AG08395 (cell line): ENCODE data around the gene LDAF1.
A peak's percentile ranks its signal among the peaks of the same experiment; 100 is the strongest.
"Not testable (repeated sequence)": the region's sequence is repeated elsewhere in the genome, so short reads cannot be mapped to it uniquely, and the experiment has no call there.

ENCODE experiments used
- DNase-seq: peaks from one replicate; pipeline ENCODE4 v3.0.0; 2012; ENCODE audit warnings: mixed read lengths, low spot score

Gene LDAF1

GRCh38 chr16:21162661-21163151 lies 4.2 kb downstream of the LDAF1 start:
- peak; percentile 18 for DNase-seq

GRCh38 chr16:21163576-21163975 lies 5.1 kb downstream of the LDAF1 start:
- DNase-seq = no peak

GRCh38 chr16:21164521-21165168 lies 6.2 kb downstream of the LDAF1 start:
- DNase-seq = no peak

GRCh38 chr16:21166561-21166961 lies 8.1 kb downstream of the LDAF1 start:
- DNase-seq = no peak

GRCh38 chr16:21167360-21167759 lies 8.9 kb downstream of the LDAF1 start:
- DNase-seq = peak; percentile 82

GRCh38 chr16:21167929-21168602 lies 9.6 kb downstream of the LDAF1 start:
- DNase-seq = no peak

GRCh38 chr16:21169249-21169981 lies 10.9 kb downstream of the LDAF1 start:
- DNase-seq = no peak

- DNase-seq = not testable (repeated sequence)
These were observed 11.6 kb downstream of the LDAF1 start for GRCh38 chr16:21170116-21170515.

- DNase-seq = no peak
These were observed 14.2 kb downstream of the LDAF1 start for GRCh38 chr16:21172650-21173049.

GRCh38 chr16:21175397-21175796 lies 16.9 kb downstream of the LDAF1 start:
- DNase-seq = no peak

GRCh38 chr16:21179126-21179982 lies 20.9 kb downstream of the LDAF1 start:
- no peak for DNase-seq

- DNase-seq = no peak
These were observed 21.5 kb downstream of the LDAF1 start for GRCh38 chr16:21179983-21180365.

- no peak for DNase-seq
These were observed 25.5 kb downstream of the LDAF1 start for GRCh38 chr16:21183995-21184394.

- DNase-seq = no peak
These were observed 26.4 kb downstream of the LDAF1 start for GRCh38 chr16:21184834-21185233.

GRCh38 chr16:21185659-21186325 lies 27.3 kb downstream of the LDAF1 start:
- no peak for DNase-seq

GRCh38 chr16:21186326-21186691 lies 27.8 kb downstream of the LDAF1 start:
- DNase-seq = no peak

GRCh38 chr16:21189311-21189710 lies 30.8 kb downstream of the LDAF1 start:
- no peak for DNase-seq

GRCh38 chr16:21190013-21190412 lies 31.5 kb downstream of the LDAF1 start:
- DNase-seq = no peak

- peak; percentile 32 for DNase-seq
These were observed 32.1 kb downstream of the LDAF1 start for GRCh38 chr16:21190599-21190998.

- DNase-seq = no peak
These were observed 34.5 kb downstream of the LDAF1 start for GRCh38 chr16:21192991-21193390.

- DNase-seq = peak; percentile 41
These were observed 36.4 kb downstream of the LDAF1 start for GRCh38 chr16:21194771-21195301.
